ENCODE results near the gene EGFL8. TPM values are rescaled to one million over a fixed set of nuclear protein-coding genes. Genes with fewer than 3 reads are reported as not detected.
A peak's percentile ranks its signal among the peaks of the same experiment; 100 is the strongest.

Gene EGFL8
- total and polyA plus RNA-seq, 2 of the 8 experiments (the other 6 are each of a cell fraction or from before 2014, with no cell fraction given): 5.0 to 9.2 TPM

GRCh38 chr6:32179766-32180405, 15.5 kb downstream of the EGFL8 start:
- no peak overlapping the region for H2BK20ac ChIP-seq (ENCODE audit: low read length)
- peak overlapping the region in 1 of 4 experiments; percentile 87; a peak in 1 of 7 replicates for H3K9ac ChIP-seq (replicated peaks in 1 of 4; ENCODE audit: extremely low read depth in 1 of 4, low read depth in 3 of 4, low read length in 3 of 4)
- no peak overlapping the region for H3K4me3 ChIP-seq (ENCODE audit: extremely low read depth in 1 of 4, insufficient read depth in 2 of 4, low read depth in 3 of 4, low read length in 4 of 4)
- H3K27ac ChIP-seq (ENCODE audit: low read depth, low read length): no peak overlapping the region
- H3K14ac ChIP-seq (ENCODE audit: insufficient read length): no peak overlapping the region
- no peaks in the 10 kb centered on the region; a peak in 1 of 7 replicates for H3K27me3 ChIP-seq (replicated peaks in 1 of 4; ENCODE audit: control insufficient read depth in 3 of 4, extremely low read depth in 1 of 4, insufficient read depth in 3 of 4, low read length in 3 of 4)
- H2BK15ac ChIP-seq (ENCODE audit: low read length): no peak overlapping the region
- 87% methylated on average over 10 of the region's 10 CpGs; no CpG with 5 or more reads in 1 of the 2 experiments for WGBS, 2 experiments (ENCODE audit: extremely low coverage in 1 of 2, insufficient coverage in 1 of 2, insufficient read length in 1 of 2, insufficient replicate concordance in 2 of 2, low coverage in 1 of 2, low lambda C conversion rate in 2 of 2, missing lambda C conversion rate in 1 of 2)
- no peak overlapping the region for H4K91ac ChIP-seq (replicated peaks; ENCODE audit: insufficient read length, low read length)
- H3K23ac ChIP-seq (ENCODE audit: insufficient read length): no peak overlapping the region
- DNase-seq (ENCODE audit: low read depth in 1 of 2, low spot score in 2 of 2) (no peak), FAIRE-seq (no peak)
- no peak overlapping the region for H2BK12ac ChIP-seq (ENCODE audit: low read depth, low read length)
- no peak overlapping the region for H4K8ac ChIP-seq (ENCODE audit: extremely low read depth, insufficient read depth, low read length)
- peaks cover 0 to 2% of the 10 kb centered on the region in 2 experiments for H4K20me1 ChIP-seq (replicated peaks in 1 of 2; ENCODE audit: control insufficient read depth in 1 of 2, insufficient read depth in 2 of 2, low read length in 2 of 2)
- peaks cover 2 to 21% of the 10 kb centered on the region in 2 experiments; a peak in 3 of 4 replicates for H3K79me2 ChIP-seq (ENCODE audit: control insufficient read depth in 1 of 2, insufficient read depth in 2 of 2, low read length in 2 of 2)
- H4K5ac ChIP-seq (ENCODE audit: insufficient read length, low read depth, low read length): no peak overlapping the region
- ChIA-PET POLR2A (ENCODE audit: partially characterized antibody) (interaction anchor here (0.8 to 7.9 kb wide), 6 partner anchors 13 to 353 kb away, joined by 3 to 194 read pairs (median 4); partner anchors contain the start of genes EGFL8, GPSM3, HSPA1B and PBX2), CTCF (ENCODE audit: partially characterized antibody) (interaction anchor here (1.9 to 2.7 kb wide), 2 partner anchors 11 to 16 kb away, joined by 4 to 7 read pairs; partner anchors contain the start of gene PBX2)
- H3K79me1 ChIP-seq (ENCODE audit: low read depth, low read length): peaks cover 6% of the 10 kb centered on the region; the same call in 1 of the 2 replicates
- H2BK120ac ChIP-seq (replicated peaks; ENCODE audit: low read depth, low read length): no peak overlapping the region
- peaks cover 26% of the 10 kb centered on the region for H3K23me2 ChIP-seq (ENCODE audit: low read depth, low read length)
- H3K4me1 ChIP-seq (replicated peaks in 1 of 4; ENCODE audit: control insufficient read depth in 3 of 4, insufficient read depth in 4 of 4, low read length in 3 of 4): peaks cover under 1 to 13% (median 5%) of the 10 kb centered on the region in 4 experiments; a peak in 6 of 7 replicates
- no peak overlapping the region for H3K18ac ChIP-seq (ENCODE audit: extremely low read depth, low read length)
- no peak overlapping the region for H2BK5ac ChIP-seq (ENCODE audit: low read depth, low read length)
- peak overlapping the region in 1 of 2 experiments; percentile 100; a peak in 1 of 4 replicates for H3K4me2 ChIP-seq (ENCODE audit: insufficient read depth in 1 of 2, low read depth in 2 of 2, low read length in 2 of 2)
- no peak overlapping the region for H2AK5ac ChIP-seq (ENCODE audit: low read depth, low read length)
- no peak overlapping the region for H3K56ac ChIP-seq (replicated peaks; ENCODE audit: insufficient read length, low read depth, low read length)
- no peaks in the 10 kb centered on the region for H3K9me3 ChIP-seq (ENCODE audit: insufficient read depth in 2 of 2, low read depth in 1 of 2, low read length in 1 of 2)
- no peak overlapping the region for H2AFZ ChIP-seq (ENCODE audit: low read length)
- peaks cover 4 to 27% (median 19%) of the 10 kb centered on the region in 4 experiments; a peak in 7 of 8 replicates for H3K36me3 ChIP-seq (ENCODE audit: control insufficient read depth in 2 of 4, insufficient read depth in 4 of 4, low read length in 3 of 4)
- H3K4ac ChIP-seq (replicated peaks; ENCODE audit: insufficient read length, low read depth, low read length): no peak overlapping the region
- TF ChIP-seq HDAC6 (IDR thresholded peaks at IDR 0.05; ENCODE audit: low read depth, low read length) (no peak), JUN (IDR thresholded peaks at IDR 0.05; ENCODE audit: low read depth, low read length) (no peak), KDM5A (IDR thresholded peaks at IDR 0.05; ENCODE audit: low read length) (no peak), SP4 (IDR thresholded peaks at IDR 0.05; ENCODE audit: low read length) (no peak), GTF2F1 (IDR thresholded peaks at IDR 0.05; ENCODE audit: borderline replicate concordance, low read depth, low read length) (no peak), SAP30 (IDR thresholded peaks at IDR 0.05; ENCODE audit: insufficient read depth, insufficient replicate concordance, low read length) (no peak), TBP (IDR thresholded peaks at IDR 0.05; ENCODE audit: low read depth, low read length) (no peak), NRF1 (IDR thresholded peaks at IDR 0.05; ENCODE audit: low read depth, low read length) (no peak), JUND (IDR thresholded peaks at IDR 0.05; ENCODE audit: low read length) (no peak), CHD1 (IDR thresholded peaks at IDR 0.05; ENCODE audit: low read depth, low read length) (no peak), E2F6 (IDR thresholded peaks at IDR 0.05) (no peak)

Measured in H1 (cell line).